ENCODE measurements around the gene DDX50.
"Not testable (repeated sequence)": the region's sequence is repeated elsewhere in the genome, so short reads cannot be mapped to it uniquely, and the experiment has no call there.

Gene DDX50

GRCh38 chr10:68938884-68939283 lies 37.8 kb downstream of the DDX50 start:
- Histone ChIP-seq H3K27me3 (ENCODE audit: insufficient read depth, insufficient read length) (no peaks in the 10 kb centered on the region), H3K9me3 (ENCODE audit: insufficient read depth, low read length) (no peaks in the 10 kb centered on the region), H3K4me1 (ENCODE audit: insufficient read depth, insufficient read length) (no peaks in the 10 kb centered on the region), H3K4me3 (ENCODE audit: insufficient read length, low read depth) (no peak overlapping the region), H3K9ac (ENCODE audit: insufficient read length, low read depth) (no peak overlapping the region), H3K36me3 (ENCODE audit: insufficient read depth, insufficient read length, low read length) (peaks cover 40% of the 10 kb centered on the region)
- TF ChIP-seq SUZ12 (IDR thresholded peaks at IDR 0.05; ENCODE audit: extremely low read depth, insufficient read depth, insufficient read length) (no peak), ZNF274 (IDR thresholded peaks at IDR 0.05; ENCODE audit: low read depth, low read length) (no peak)
- no peak for DNase-seq (ENCODE audit: low read depth, low spot score)

GRCh38 chr10:68940917-68941316 lies 39.8 kb downstream of the DDX50 start:
- DNase-seq (ENCODE audit: low read depth, low spot score); H3K4me1 ChIP-seq (ENCODE audit: insufficient read depth, insufficient read length); H3K4me3 ChIP-seq (ENCODE audit: insufficient read length, low read depth); H3K27me3 ChIP-seq (ENCODE audit: insufficient read depth, insufficient read length); H3K9ac ChIP-seq (ENCODE audit: insufficient read length, low read depth); H3K9me3 ChIP-seq (ENCODE audit: insufficient read depth, low read length): not testable (repeated sequence)
- peaks cover 33% of the 10 kb centered on the region for H3K36me3 ChIP-seq (ENCODE audit: insufficient read depth, insufficient read length, low read length)

- no peaks in the 10 kb centered on the region for H3K4me1 ChIP-seq (ENCODE audit: insufficient read depth, insufficient read length)
- DNase-seq (ENCODE audit: low read depth, low spot score), result no peak
- H3K9ac ChIP-seq (ENCODE audit: insufficient read length, low read depth), result no peak overlapping the region
- no peaks in the 10 kb centered on the region for H3K9me3 ChIP-seq (ENCODE audit: insufficient read depth, low read length)
- peaks cover 29% of the 10 kb centered on the region for H3K36me3 ChIP-seq (ENCODE audit: insufficient read depth, insufficient read length, low read length)
- no peak overlapping the region for H3K4me3 ChIP-seq (ENCODE audit: insufficient read length, low read depth)
- H3K27me3 ChIP-seq (ENCODE audit: insufficient read depth, insufficient read length), result no peaks in the 10 kb centered on the region
- TF ChIP-seq SUZ12 (IDR thresholded peaks at IDR 0.05; ENCODE audit: extremely low read depth, insufficient read depth, insufficient read length) (no peak), YY1 (IDR thresholded peaks at IDR 0.05; ENCODE audit: insufficient read depth, insufficient read length) (no peak), ZNF274 (IDR thresholded peaks at IDR 0.05; ENCODE audit: low read depth, low read length) (no peak)
Observed at GRCh38 chr10:68950598-68950997, 49.5 kb downstream of the DDX50 start.

GRCh38 chr10:68954904-68955303 lies 53.8 kb downstream of the DDX50 start:
- peaks cover 28% of the 10 kb centered on the region for H3K36me3 ChIP-seq (ENCODE audit: insufficient read depth, insufficient read length, low read length)
- TF ChIP-seq SUZ12 (IDR thresholded peaks at IDR 0.05; ENCODE audit: extremely low read depth, insufficient read depth, insufficient read length) (no peak), YY1 (IDR thresholded peaks at IDR 0.05; ENCODE audit: insufficient read depth, insufficient read length) (no peak), ZNF274 (IDR thresholded peaks at IDR 0.05; ENCODE audit: low read depth, low read length) (no peak)
- H3K9me3 ChIP-seq (ENCODE audit: insufficient read depth, low read length), result no peaks in the 10 kb centered on the region
- peaks cover 2% of the 10 kb centered on the region for H3K4me1 ChIP-seq (ENCODE audit: insufficient read depth, insufficient read length)
- H3K27me3 ChIP-seq (ENCODE audit: insufficient read depth, insufficient read length), result no peaks in the 10 kb centered on the region
- no peak overlapping the region for H3K9ac ChIP-seq (ENCODE audit: insufficient read length, low read depth)
- DNase-seq (ENCODE audit: low read depth, low spot score), result no peak
- H3K4me3 ChIP-seq (ENCODE audit: insufficient read length, low read depth), result peak overlapping the region; percentile 10

- Histone ChIP-seq H3K4me3 (ENCODE audit: insufficient read length, low read depth) (peak overlapping the region; percentile 99), H3K27me3 (ENCODE audit: insufficient read depth, insufficient read length) (no peaks in the 10 kb centered on the region), H3K9ac (ENCODE audit: insufficient read length, low read depth) (peak overlapping the region; percentile 98), H3K4me1 (ENCODE audit: insufficient read depth, insufficient read length) (peaks cover 2% of the 10 kb centered on the region), H3K9me3 (ENCODE audit: insufficient read depth, low read length) (no peaks in the 10 kb centered on the region), H3K36me3 (ENCODE audit: insufficient read depth, insufficient read length, low read length) (peaks cover 29% of the 10 kb centered on the region)
- peak; percentile 1 for DNase-seq (ENCODE audit: low read depth, low spot score)
- TF ChIP-seq SUZ12 (IDR thresholded peaks at IDR 0.05; ENCODE audit: extremely low read depth, insufficient read depth, insufficient read length), result no peak
- no peak for TF ChIP-seq YY1 (IDR thresholded peaks at IDR 0.05; ENCODE audit: insufficient read depth, insufficient read length)
- TF ChIP-seq ZNF274 (IDR thresholded peaks at IDR 0.05; ENCODE audit: low read depth, low read length), result no peak
Observed at GRCh38 chr10:68955355-68955831, 54.3 kb downstream of the DDX50 start.

- peak; percentile 68 for DNase-seq (ENCODE audit: low read depth, low spot score)
- TF ChIP-seq SUZ12 (IDR thresholded peaks at IDR 0.05; ENCODE audit: extremely low read depth, insufficient read depth, insufficient read length) (no peak), YY1 (IDR thresholded peaks at IDR 0.05; ENCODE audit: insufficient read depth, insufficient read length) (no peak), ZNF274 (IDR thresholded peaks at IDR 0.05; ENCODE audit: low read depth, low read length) (no peak)
- Histone ChIP-seq H3K9me3 (ENCODE audit: insufficient read depth, low read length) (no peaks in the 10 kb centered on the region), H3K27me3 (ENCODE audit: insufficient read depth, insufficient read length) (no peaks in the 10 kb centered on the region), H3K36me3 (ENCODE audit: insufficient read depth, insufficient read length, low read length) (peaks cover 32% of the 10 kb centered on the region), H3K4me1 (ENCODE audit: insufficient read depth, insufficient read length) (peaks cover 2% of the 10 kb centered on the region), H3K9ac (ENCODE audit: insufficient read length, low read depth) (peak within 1 kb of the TSS; percentile 98), H3K4me3 (ENCODE audit: insufficient read length, low read depth) (peak within 1 kb of the TSS; percentile 99)
Observed at GRCh38 chr10:68955832-68956532, 54.9 kb downstream of the DDX50 start, which contains the start of gene DDX21. DDX21 (plus strand) TSS chr10:68956170; CDS start chr10:68956226, 56 bp downstream.

GRCh38 chr10:68957284-68957615 lies 56.1 kb downstream of the DDX50 start:
- TF ChIP-seq YY1 (IDR thresholded peaks at IDR 0.05; ENCODE audit: insufficient read depth, insufficient read length) (no peak), ZNF274 (IDR thresholded peaks at IDR 0.05; ENCODE audit: low read depth, low read length) (no peak), SUZ12 (IDR thresholded peaks at IDR 0.05; ENCODE audit: extremely low read depth, insufficient read depth, insufficient read length) (no peak)
- Histone ChIP-seq H3K36me3 (ENCODE audit: insufficient read depth, insufficient read length, low read length) (peaks cover 43% of the 10 kb centered on the region), H3K4me3 (ENCODE audit: insufficient read length, low read depth) (peak overlapping the region; percentile 99), H3K4me1 (ENCODE audit: insufficient read depth, insufficient read length) (peaks cover 2% of the 10 kb centered on the region), H3K27me3 (ENCODE audit: insufficient read depth, insufficient read length) (no peaks in the 10 kb centered on the region), H3K9me3 (ENCODE audit: insufficient read depth, low read length) (no peaks in the 10 kb centered on the region), H3K9ac (ENCODE audit: insufficient read length, low read depth) (peak overlapping the region; percentile 98)
- no peak for DNase-seq (ENCODE audit: low read depth, low spot score)

All from NT2/D1 (cell line).